GM23248 (cell line): ENCODE results near the gene TOMM22. TPM values are rescaled to one million over a fixed set of nuclear protein-coding genes. Genes with fewer than 3 reads are reported as not detected.
A peak's percentile ranks its signal among the peaks of the same experiment; 100 is the strongest.

ENCODE experiments used
- DNase-seq: peaks from one replicate; pipeline ENCODE4 v3.0.0-alpha.2; 2015
- H2AFZ ChIP-seq: fragments of 200-600 bp; sonication (generic); 2 replicates; pipeline ENCODE4 v1.6.1; 2016; ENCODE audit warnings: antibody characterized with exemption
- H3F3A ChIP-seq: fragments of 200-600 bp; sonication (generic); 2 replicates; pipeline ENCODE4 v1.6.1; 2016; ENCODE audit warnings: mild to moderate bottlenecking, antibody characterized with exemption, mixed run types; ENCODE audit not compliant: insufficient read depth
- H3K27ac ChIP-seq: fragments of 200-600 bp; sonication (generic); 2 replicates; pipeline ENCODE4 v1.5.1; 2016; ENCODE audit warnings: mild to moderate bottlenecking
- H3K27me3 ChIP-seq: fragments of 200-600 bp; sonication (generic); replicated peaks from 2 replicates; pipeline ENCODE4 v1.6.1; 2016; ENCODE audit warnings: mild to moderate bottlenecking; ENCODE audit not compliant: insufficient read depth
- H3K36me3 ChIP-seq: fragments of 200-600 bp; sonication (generic); 2 replicates; pipeline ENCODE4 v1.6.1; 2016; ENCODE audit warnings: low read depth, mild to moderate bottlenecking
- H3K4me1 ChIP-seq: fragments of 200-600 bp; sonication (generic); 2 replicates; pipeline ENCODE4 v1.6.1; 2016; ENCODE audit warnings: mild to moderate bottlenecking; ENCODE audit not compliant: insufficient read depth
- H3K4me2 ChIP-seq: fragments of 200-600 bp; sonication (generic); one replicate; pipeline ENCODE4 v1.6.1; 2016; ENCODE audit warnings: mild to moderate bottlenecking; ENCODE audit not compliant: unreplicated experiment
- H3K4me3 ChIP-seq: fragments of 200-600 bp; sonication (generic); 2 replicates; pipeline ENCODE4 v1.5.1; 2016; ENCODE audit warnings: mild to moderate bottlenecking
- H3K79me2 ChIP-seq: fragments of 200-600 bp; sonication (generic); 2 replicates; pipeline ENCODE4 v1.6.1; 2016; ENCODE audit warnings: mild to moderate bottlenecking; ENCODE audit not compliant: insufficient read depth
- H3K9ac ChIP-seq: fragments of 200-600 bp; sonication (generic); 2 replicates; pipeline ENCODE4 v1.6.1; 2016; ENCODE audit warnings: mild to moderate bottlenecking
- H3K9me2 ChIP-seq: fragments of 200-600 bp; sonication (generic); 2 replicates; pipeline ENCODE4 v1.6.1; 2016; ENCODE audit warnings: mixed run types, mild to moderate bottlenecking, moderate library complexity; ENCODE audit not compliant: insufficient read depth
- H3K9me3 ChIP-seq: fragments of 200-600 bp; sonication (generic); one replicate; pipeline ENCODE4 v1.6.1; 2017; ENCODE audit warnings: low read depth
- H4K20me1 ChIP-seq: fragments of 200-600 bp; sonication (generic); 2 replicates; pipeline ENCODE4 v1.6.0; 2016; ENCODE audit not compliant: insufficient read depth
- EZH2 ChIP-seq: fragments of 200-600 bp; sonication (generic); IDR thresholded peaks from 2 replicates; pipeline ENCODE4 v1.6.1; 2018; ENCODE audit warnings: antibody characterized with exemption, mild to moderate bottlenecking; ENCODE audit not compliant: insufficient read depth, poor library complexity, severe bottlenecking
- EZH2phosphoT487 ChIP-seq: fragments of 200-600 bp; sonication (generic); IDR thresholded peaks from 2 replicates; pipeline ENCODE4 v1.6.1; 2018; ENCODE audit warnings: antibody characterized with exemption, moderate library complexity, mild to moderate bottlenecking, low read depth; ENCODE audit not compliant: insufficient read depth
- whole genome bisulfite sequencing, 2 experiments: methylation state at CpG; one replicate each; pipeline ENCODE4 v1.1.6; 2015 to 2017; ENCODE audit warnings: low lambda C conversion rate in 2 of 2, low coverage in 1 of 2; ENCODE audit errors: missing lambda C conversion rate in 2 of 2; 5-methylcytosine and 5-hydroxymethylcytosine counted together
- in situ Hi-C: fragments of 300-500 bp; cut with MboI; formaldehyde crosslinking; loops from 2 replicates; pipeline ENCODE4 v1.15.0; 2020
- polyA plus RNA-seq: library from polyadenylated mRNA; unstranded; fragments of >200 nt; fragmentation: Nextera tagmentation; extraction: Ambion mirVana; gene quantifications from 2 replicates; pipeline ENCODE4 v1.2.1, GENCODE V29; 2016
- total RNA-seq: library from RNA; depleted of rRNA; stranded (reverse); fragments of >200 nt; shearing (Covaris generic); gene quantifications from 2 replicates; pipeline ENCODE4 v1.2.3, GENCODE V29; 2014; rRNA removed

The TOMM22 gene
- total RNA-seq (48.9 and 53.9 TPM in 2 replicates), polyA plus RNA-seq (92.0 and 97.8 TPM in 2 replicates)

GRCh38 chr22:38681582-38682335, at the start of gene TOMM22:
TSS of gene TOMM22 (plus strand) at chr22:38681957. CDS start at chr22:38681979, 22 bp downstream.
- Histone ChIP-seq H3K27me3 (no peaks in the 10 kb centered on the region), H3K9me3 (no peaks in the 10 kb centered on the region), H4K20me1 (no peaks in the 10 kb centered on the region), H3K36me3 (peaks cover 24% of the 10 kb centered on the region), H3K4me1 (peaks cover 4% of the 10 kb centered on the region; the same call in 1 of the 2 replicates), H3K4me3 (peak within 1 kb of the TSS; percentile 94), H3K9me2 (no peaks in the 10 kb centered on the region), H3K4me2 (peak within 1 kb of the TSS; percentile 79), H3K79me2 (peaks cover 41% of the 10 kb centered on the region), H3K9ac (peak within 1 kb of the TSS; percentile 90), H3K27ac (peak within 1 kb of the TSS; percentile 25), H3F3A (peaks cover 13% of the 10 kb centered on the region; the same call in 1 of the 2 replicates), H2AFZ (peak within 1 kb of the TSS; percentile 95)
- in situ Hi-C loops, result no loop called here
- TF ChIP-seq EZH2phosphoT487 (no peak), EZH2 (no peak)
- 1% methylated on average over 50 to 54 of the region's 60 CpGs for WGBS, 2 experiments
- DNase-seq, result peak; percentile 95

- Histone ChIP-seq H3K79me2 (no peaks in the 10 kb centered on the region), H3K27ac (no peak overlapping the region), H3K36me3 (no peaks in the 10 kb centered on the region), H4K20me1 (no peaks in the 10 kb centered on the region), H3K4me1 (no peaks in the 10 kb centered on the region), H3K27me3 (no peaks in the 10 kb centered on the region), H3K9ac (no peak overlapping the region), H2AFZ (no peak overlapping the region), H3K4me3 (no peak overlapping the region), H3F3A (no peaks in the 10 kb centered on the region), H3K9me3 (no peaks in the 10 kb centered on the region), H3K9me2 (no peaks in the 10 kb centered on the region), H3K4me2 (no peak overlapping the region)
- in situ Hi-C loops, result no loop called here
- DNase-seq, result no peak
- 63 to 66% methylated on average over 3 of the region's 3 CpGs for WGBS, 2 experiments
- no peak for TF ChIP-seq EZH2
- no peak for TF ChIP-seq EZH2phosphoT487
Measured at GRCh38 chr22:38632528-38632927, 49.2 kb upstream of the TOMM22 start.

- Histone ChIP-seq H4K20me1 (no peaks in the 10 kb centered on the region), H2AFZ (no peak overlapping the region), H3K4me3 (no peak overlapping the region), H3K27ac (no peak overlapping the region), H3K4me2 (no peak overlapping the region), H3F3A (no peaks in the 10 kb centered on the region), H3K9me3 (no peaks in the 10 kb centered on the region), H3K9ac (no peak overlapping the region), H3K79me2 (no peaks in the 10 kb centered on the region), H3K4me1 (no peaks in the 10 kb centered on the region), H3K27me3 (no peaks in the 10 kb centered on the region), H3K9me2 (no peaks in the 10 kb centered on the region), H3K36me3 (no peaks in the 10 kb centered on the region)
- TF ChIP-seq EZH2phosphoT487 (no peak), EZH2 (no peak)
- DNase-seq, result no peak
- in situ Hi-C loops, result no loop called here
- WGBS, 2 experiments, result 90 to 100% methylated on average over 2 of the region's 2 CpGs
Measured at GRCh38 chr22:38638216-38638615, 43.5 kb upstream of the TOMM22 start.

- Histone ChIP-seq H3K9me3 (no peaks in the 10 kb centered on the region), H3K27me3 (no peaks in the 10 kb centered on the region), H3K4me3 (no peak overlapping the region), H4K20me1 (no peaks in the 10 kb centered on the region), H3K27ac (no peak overlapping the region), H3K9me2 (no peaks in the 10 kb centered on the region), H3K9ac (no peak overlapping the region), H3K4me1 (no peaks in the 10 kb centered on the region), H3K79me2 (no peaks in the 10 kb centered on the region), H3F3A (no peaks in the 10 kb centered on the region), H3K4me2 (no peak overlapping the region), H2AFZ (no peak overlapping the region), H3K36me3 (no peaks in the 10 kb centered on the region)
- TF ChIP-seq EZH2 (no peak), EZH2phosphoT487 (no peak)
- no peak for DNase-seq
- 92 to 94% methylated on average over 3 of the region's 3 CpGs for WGBS, 2 experiments
- in situ Hi-C loops, result no loop called here
Measured at GRCh38 chr22:38638728-38639127, 43.0 kb upstream of the TOMM22 start.
